K562 (cell line): Measurements from ENCODE around the gene EFNA1. TPM values are rescaled to one million over a fixed set of nuclear protein-coding genes. Genes with fewer than 3 reads are reported as not detected.

Experiments
- ATAC-seq: fragments of 200-7000 bp; cut with Tn5 transposase; 3 replicates; pipeline ENCODE4 v1.9.1; 2020; ENCODE audit warnings: moderate library complexity
- BruUV-seq: library from RNA; stranded (reverse); fragments of 400-500 nt; replicated peaks from 2 replicates; lab custom pipeline; 2021; lab: Mats Ljungman, UMichigan
- CTCF ChIA-PET: fragments of 300-600 bp; formaldehyde crosslinking; extraction: SDS; loops from one replicate; lab custom pipeline; 2021; ENCODE audit warnings: low intra/inter-chr PET ratio; lab: Yijun Ruan, JAX
- POLR2A ChIA-PET: fragments of 300-600, 350-650 bp; sonication (Branson Sonifier 250); formaldehyde crosslinking; extraction: SDS; loops from one replicate; lab custom pipeline; 2021; ENCODE audit warnings: antibody characterized with exemption, inconsistent platforms; lab: Yijun Ruan, JAX
- DNase-seq, 4 experiments: peaks; one replicate each; pipeline versions ENCODE4 v3.0.0 to v3.0.0-alpha.2; 2011 to 2018; ENCODE audit warnings: low spot score in 3 of 4, mixed read lengths in 3 of 4; ENCODE audit errors: extremely low read depth in 1 of 4
- FAIRE-seq: peaks from 2 replicates; lab custom pipeline; 2011; peaks lifted over from hg19 to GRCh38; lab: Jason Lieb, UNC
- H2AFZ ChIP-seq: 2 replicates; pipeline ENCODE4 v1.6.0; 2011; ENCODE audit warnings: low read depth, low read length, control low read depth, inconsistent platforms
- H3K27ac ChIP-seq: fragments of 200-600 bp; 3 replicates; pipeline ENCODE4 v1.8.0; 2011; ENCODE audit warnings: low read depth, mild to moderate bottlenecking, control low read depth, inconsistent platforms, low read length, moderate library complexity, mixed read lengths; ENCODE audit errors: extremely low read depth
- H3K27me3 ChIP-seq, 2 experiments: fragments of 300-600 bp in 1 of 2; 2 replicates in 1 of 2; 3 replicates in 1 of 2; pipeline versions ENCODE4 v1.6.0 to v1.8.0; 2011; ENCODE audit warnings: inconsistent platforms in 2 of 2, low read length in 2 of 2, mild to moderate bottlenecking in 1 of 2, mixed read lengths in 1 of 2, moderate library complexity in 1 of 2; ENCODE audit not compliant: control insufficient read depth in 2 of 2, insufficient read depth in 2 of 2
- H3K36me3 ChIP-seq: fragments of 300-600 bp; 3 replicates; pipeline ENCODE4 v1.8.0; 2011; ENCODE audit warnings: mild to moderate bottlenecking, low read length, inconsistent platforms; ENCODE audit not compliant: control insufficient read depth, insufficient read depth
- H3K4me1 ChIP-seq, 2 experiments: fragments of 200-600 bp in 1 of 2; replicated peaks in 1 of 2; 2 replicates in 1 of 2; 3 replicates in 1 of 2; pipeline versions ENCODE4 v1.5.1 to v1.8.0; 2011; ENCODE audit warnings: inconsistent platforms in 2 of 2, low read length in 2 of 2, mild to moderate bottlenecking in 1 of 2, mixed read lengths in 1 of 2, moderate library complexity in 1 of 2; ENCODE audit not compliant: control insufficient read depth in 2 of 2, insufficient read depth in 2 of 2
- H3K4me2 ChIP-seq: 2 replicates; pipeline ENCODE4 v1.6.1; 2011; ENCODE audit warnings: low read length, control low read depth, inconsistent platforms, mixed read lengths; ENCODE audit not compliant: insufficient read depth
- H3K4me3 ChIP-seq: fragments of 200-600 bp; sonication (generic), shearing (Covaris generic); 2 replicates; pipeline ENCODE4 v1.5.1; 2016; ENCODE audit warnings: control low read depth, inconsistent platforms
- H3K79me2 ChIP-seq: fragments of 200-600 bp; 3 replicates; pipeline ENCODE4 v1.8.0; 2011; ENCODE audit warnings: low read length, inconsistent platforms; ENCODE audit not compliant: control insufficient read depth, insufficient read depth
- H3K9ac ChIP-seq, 2 experiments: 2 replicates each; pipeline versions ENCODE4 v1.6.0 to v1.6.1; 2011; ENCODE audit warnings: low read depth in 2 of 2, low read length in 2 of 2, control low read depth in 1 of 2, inconsistent platforms in 1 of 2, mild to moderate bottlenecking in 1 of 2, mixed read lengths in 1 of 2; ENCODE audit not compliant: insufficient read depth in 1 of 2
- H3K9me1 ChIP-seq: one replicate; pipeline ENCODE4 v1.6.0; 2011; ENCODE audit warnings: inconsistent platforms, mild to moderate bottlenecking, low read length, moderate library complexity; ENCODE audit not compliant: control insufficient read depth, insufficient read depth
- H3K9me3 ChIP-seq: replicated peaks from 2 replicates; pipeline ENCODE4 v1.5.1; 2011; ENCODE audit warnings: low read depth, low read length, inconsistent platforms; ENCODE audit not compliant: control insufficient read depth, insufficient read depth
- H4K20me1 ChIP-seq: replicated peaks from 2 replicates; pipeline ENCODE4 v1.6.1; 2011; ENCODE audit warnings: low read length, inconsistent platforms, mixed read lengths; ENCODE audit not compliant: control insufficient read depth, insufficient read depth
- ARHGAP35 ChIP-seq: fragments of 450-650 bp; IDR thresholded peaks from 2 replicates; pipeline ENCODE4 v1.6.1; 2018; ENCODE audit not compliant: partially characterized antibody
- CC2D1A ChIP-seq: fragments of 450-650 bp; IDR thresholded peaks from 2 replicates; pipeline ENCODE4 v1.6.1; 2017; ENCODE audit warnings: mild to moderate bottlenecking
- CREBBP ChIP-seq: IDR thresholded peaks from one replicate; pipeline ENCODE4 v1.6.1; 2012; ENCODE audit warnings: low read depth, mild to moderate bottlenecking, control low read depth, inconsistent platforms, low read length
- CTCF ChIP-seq, 3 experiments: IDR thresholded peaks in 2 of 3; conservative IDR thresholded peaks in 1 of 3; 2 replicates each; pipeline ENCODE4 v1.5.1; 2011 to 2012; ENCODE audit warnings: low read length in 3 of 3, mild to moderate bottlenecking in 3 of 3, control low read depth in 2 of 3, improper control_type of control experiment in 1 of 3, inconsistent platforms in 1 of 3, low read depth in 1 of 3, mixed read lengths in 1 of 3, moderate library complexity in 1 of 3; ENCODE audit not compliant: insufficient read depth in 2 of 3
- E2F6 ChIP-seq, 2 experiments: IDR thresholded peaks; 2 replicates each; pipeline ENCODE4 v1.6.1; 2011; ENCODE audit warnings: borderline replicate concordance in 1 of 2, control low read depth in 1 of 2, low read depth in 1 of 2, low read length in 1 of 2, mild to moderate bottlenecking in 1 of 2, mixed read lengths in 1 of 2, moderate library complexity in 1 of 2; ENCODE audit not compliant: insufficient read depth in 1 of 2, insufficient read length in 1 of 2, poor library complexity in 1 of 2, severe bottlenecking in 1 of 2; ENCODE audit errors: extremely low read depth in 1 of 2
- ESRRB ChIP-seq: fragments of 250-450 bp; sonication (Bioruptor Pico); IDR thresholded peaks from 2 replicates; pipeline ENCODE4 v1.5.0; 2020; ENCODE audit warnings: mild to moderate bottlenecking, moderate library complexity, borderline replicate concordance
- ETV1 ChIP-seq: fragments of 450-650 bp; conservative IDR thresholded peaks from 2 replicates; pipeline ENCODE4 v1.6.1; 2016; ENCODE audit warnings: missing genetic modification characterization, control low read depth, low read depth, missing compliant biosample characterization
- FOXJ2 ChIP-seq: fragments of 200-800 bp; sonication (Bioruptor generic); IDR thresholded peaks from 2 replicates; pipeline ENCODE4 v1.6.1; 2016; ENCODE audit warnings: missing genetic modification characterization, missing compliant biosample characterization
- L3MBTL2 ChIP-seq: fragments of 450-650 bp; IDR thresholded peaks from 2 replicates; pipeline ENCODE4 v1.6.1; 2016; ENCODE audit warnings: mild to moderate bottlenecking, moderate library complexity
- LARP7 ChIP-seq: fragments of 450-650 bp; IDR thresholded peaks from 2 replicates; pipeline ENCODE4 v1.6.1; 2016
- NFIX ChIP-seq: fragments of 250-450 bp; sonication (Bioruptor Pico); IDR thresholded peaks from 2 replicates; pipeline ENCODE4 v1.4.0; 2020; ENCODE audit warnings: low read depth, mild to moderate bottlenecking, moderate library complexity
- TBL1XR1 ChIP-seq, 2 experiments: IDR thresholded peaks; 2 replicates each; pipeline ENCODE4 v1.6.1; 2012; ENCODE audit warnings: improper control_type of control experiment in 2 of 2, low read length in 2 of 2, mild to moderate bottlenecking in 1 of 2
- ZNF124 ChIP-seq: sonication (generic); formaldehyde crosslinking; IDR thresholded peaks from 2 replicates; pipeline ENCODE4 v1.8.1; 2022; ENCODE audit warnings: missing genetic modification reagents
- ZNF133 ChIP-seq: fragments of 250-450 bp; sonication (Bioruptor Pico); IDR thresholded peaks from 2 replicates; pipeline ENCODE4 v1.4.0; 2020; ENCODE audit warnings: mild to moderate bottlenecking
- ZNF274 ChIP-seq: IDR thresholded peaks from 2 replicates; pipeline ENCODE4 v1.6.1; 2011; ENCODE audit warnings: low read depth, mild to moderate bottlenecking, low read length, moderate library complexity, borderline replicate concordance
- WGBS: fragments of 100-300 bp; shearing (Covaris generic); methylation state at CpG from one replicate; pipeline ENCODE4 v1.1.6; 2016; ENCODE audit warnings: low coverage, mixed read lengths; ENCODE audit not compliant: insufficient coverage; ENCODE audit errors: missing lambda C conversion rate; 5-methylcytosine and 5-hydroxymethylcytosine counted together
- in situ Hi-C: fragments of 300-500 bp; cut with MboI; formaldehyde crosslinking; loops from 4 replicates; pipeline ENCODE4 v1.15.0; 2018; ENCODE audit warnings: inconsistent platforms, mixed read lengths
- intact Hi-C: fragments of 100-400 bp; cut with micrococcal nuclease; formaldehyde crosslinking; loops from 2 replicates; pipeline ENCODE4 v1.14.2; 2022
- polyA plus RNA-seq, 8 experiments: library from polyadenylated mRNA; depleted of rRNA in 4 of 8; stranded (reverse) in 5 of 8; unstranded in 3 of 8; fragments of >200 nt; fragmentation: Nextera tagmentation in 2 of 8; fragmentation: Illumina TruSeq in 1 of 8; extraction: Ambion mirVana in 2 of 8; extraction: Trizol in 1 of 8; gene quantifications; 2 replicates each; pipeline versions ENCODE4 v1.2.1 to v1.2.3, GENCODE V29; 2011 to 2014; ENCODE audit warnings: inconsistent platforms in 1 of 8, missing spikeins in 1 of 8
- total RNA-seq, 7 experiments: library from RNA; depleted of rRNA in 6 of 7; stranded (reverse); fragments of >200 nt in 6 of 7; fragmentation: Illumina TruSeq in 2 of 7; extraction: Trizol in 2 of 7; gene quantifications; 2 replicates each; pipeline versions ENCODE4 v1.2.1 to v1.2.3, GENCODE V29; 2011 to 2021; ENCODE audit warnings: low replicate concordance in 1 of 7

EFNA1 gene
- total and polyA plus RNA-seq, 9 of the 15 experiments (the other 6 are each of a cell fraction or from before 2014, with no cell fraction given), result 2.1 to 9.3 (median 3.0) TPM

DNA sequence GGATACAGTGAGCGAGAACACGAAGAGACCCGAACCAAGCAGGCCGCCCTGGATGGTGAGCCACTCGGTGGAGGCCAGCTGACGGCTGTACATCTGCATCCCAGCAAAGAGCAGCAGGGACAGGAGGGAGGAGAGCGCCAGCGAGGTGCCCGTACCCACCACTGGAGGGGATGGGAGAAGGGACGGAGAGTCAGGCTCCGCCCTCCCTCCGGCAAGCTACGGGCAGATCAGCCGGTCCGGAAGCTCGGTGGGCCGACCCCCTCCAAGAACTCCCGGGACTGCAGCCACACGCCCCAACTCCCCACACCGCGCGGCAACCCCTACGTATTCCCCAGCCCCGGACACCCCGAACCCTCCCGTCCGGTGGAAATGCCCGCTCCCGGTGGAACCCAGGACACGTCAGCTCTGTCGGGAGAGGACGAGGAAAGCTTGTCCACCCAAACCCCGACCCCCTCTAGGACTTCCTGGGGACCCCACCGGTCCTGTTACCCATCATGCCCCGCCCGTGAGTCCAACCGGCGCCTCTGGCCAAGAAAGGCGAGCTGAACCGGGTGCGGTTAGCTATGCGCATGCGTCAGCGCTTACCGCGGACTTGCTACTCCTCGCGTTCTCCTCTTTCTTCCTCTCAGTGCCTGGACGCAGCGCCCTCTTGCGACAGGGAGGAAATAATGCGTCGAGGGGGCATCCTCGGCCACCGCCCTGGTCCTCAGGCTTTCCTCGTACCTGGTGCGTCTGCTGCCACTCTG is 45.2 kb downstream of the EFNA1 start, which contains the start of gene KRTCAP2 (continued):
- no peak for TF ChIP-seq ZNF133
- TF ChIP-seq, all 486 proteins: peak for 128

GRCh38 chr1:155173478-155174323 is 46.0 kb downstream of the EFNA1 start, which contains the start of gene TRIM46:
Gene TRIM46, plus strand, starts transcription at chr1:155173849. Its CDS starts 118 bp downstream, at chr1:155173967.
- DNase-seq (peak; percentile 33 to 71 (median 66)), ATAC-seq (no peak), FAIRE-seq (no peak)
- H3K79me2 ChIP-seq, result peaks cover 15% of the 10 kb centered on the region
- CTCF ChIA-PET, result interaction anchor here (0.6 to 1.5 kb wide), 4 partner anchors 20 to 418 kb away, joined by 3 to 4 read pairs (median 3); no protein-coding TSS in a partner anchor
- H3K4me2 ChIP-seq, result peak within 1 kb of the TSS; percentile 97
- H2AFZ ChIP-seq, result peak within 1 kb of the TSS; percentile 94
- no TSS peak for BruUV-seq
- no peaks in the 10 kb centered on the region for H3K9me3 ChIP-seq
- POLR2A ChIA-PET, result interaction anchor here (0.6 to 2.6 kb wide), 8 partner anchors 20 to 116 kb away, joined by 3 to 12 read pairs (median 4); no protein-coding TSS in a partner anchor
- peaks cover 16 to 51% of the 10 kb centered on the region in 2 experiments; a peak in 4 of 5 replicates for H3K4me1 ChIP-seq
- no peaks in the 10 kb centered on the region for H4K20me1 ChIP-seq
- intact Hi-C loops (no loop called here), in situ Hi-C loops (no loop called here)
- 30% methylated on average over 33 of the region's 38 CpGs for WGBS
- H3K27ac ChIP-seq, result peak within 1 kb of the TSS; percentile 89
- peak within 1 kb of the TSS; percentile 83 for H3K4me3 ChIP-seq
- peaks cover 35% of the 10 kb centered on the region for H3K36me3 ChIP-seq
- peak within 1 kb of the TSS; percentile 89 to 93 for H3K9ac ChIP-seq
- no peaks in the 10 kb centered on the region for H3K27me3 ChIP-seq
- no peaks in the 10 kb centered on the region for H3K9me1 ChIP-seq
- TF ChIP-seq E2F6 (IDR thresholded peaks at IDR 0.05; ENCODE audit: borderline replicate concordance in 1 of 2, extremely low read depth in 1 of 2, insufficient read depth in 1 of 2, insufficient read length in 1 of 2, low read depth in 1 of 2, low read length in 1 of 2, poor library complexity in 1 of 2, severe bottlenecking in 1 of 2) (peak in 1 of 2 experiments; percentile 74), LARP7 (0 out of 2 replicates have a peak, but pooled peaks have one; percentile 45), CTCF (IDR thresholded peaks at IDR 0.05 in 2 of 3, conservative IDR thresholded peaks at IDR 0.05 in 1 of 3; ENCODE audit: insufficient read depth in 2 of 3, low read depth in 1 of 3, low read length in 3 of 3) (peak in 1 of 3 experiments; percentile 7; a peak in 1 of 6 replicates), ARHGAP35 (no peak), ZNF124 (CRISPR knock-in tag) (0 out of 2 replicates have a peak, but pooled peaks have one; percentile 51), ZNF274 (no peak), ETV1 (tag) (no peak), TBL1XR1 (IDR thresholded peaks at IDR 0.05; ENCODE audit: low read length in 2 of 2) (peak in 1 of 2 experiments; percentile 10; a peak in 1 of 4 replicates), CC2D1A (no peak), NFIX (CRISPR knock-in tag) (no peak), CREBBP (no peak), ESRRB (CRISPR knock-in tag) (no peak), L3MBTL2 (peak; percentile 40), FOXJ2 (tag) (0 out of 2 replicates have a peak, but pooled peaks have one; percentile 25)
